Activated CD8-positive, alpha-beta memory T cell treated with anti-CD3 and anti-CD28 coated beads for 4 hours (primary cell): ENCODE results near the gene RBM20.
A peak's percentile ranks its signal among the peaks of the same experiment; 100 is the strongest.

Experiments
- DNase-seq, 2 donors: peaks; one replicate each; pipeline ENCODE4 v3.0.0-alpha.2; 2020; ENCODE audit warnings: low read depth in 2 of 2

RBM20 gene

DNA sequence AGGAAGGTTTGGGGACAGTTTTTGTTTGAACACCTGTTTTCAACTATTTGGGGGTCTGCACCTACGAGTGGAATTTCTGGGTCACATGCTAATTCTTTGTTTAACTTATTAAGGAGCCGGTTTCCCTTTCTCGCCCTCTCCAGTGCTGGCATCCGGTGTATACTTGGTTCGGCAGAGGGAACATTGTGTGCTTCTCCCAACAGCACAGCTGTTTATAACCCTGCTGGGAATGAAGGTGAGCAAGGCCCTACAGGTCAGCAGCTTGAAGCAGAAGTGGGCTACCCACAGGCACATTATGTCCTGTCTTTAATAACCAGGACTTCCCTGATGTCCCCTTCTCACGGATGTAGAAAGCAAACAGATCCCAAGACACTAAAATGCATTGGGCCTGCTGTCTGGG is 140.1 kb downstream of the RBM20 start:
- DNase-seq = no peak

DNA sequence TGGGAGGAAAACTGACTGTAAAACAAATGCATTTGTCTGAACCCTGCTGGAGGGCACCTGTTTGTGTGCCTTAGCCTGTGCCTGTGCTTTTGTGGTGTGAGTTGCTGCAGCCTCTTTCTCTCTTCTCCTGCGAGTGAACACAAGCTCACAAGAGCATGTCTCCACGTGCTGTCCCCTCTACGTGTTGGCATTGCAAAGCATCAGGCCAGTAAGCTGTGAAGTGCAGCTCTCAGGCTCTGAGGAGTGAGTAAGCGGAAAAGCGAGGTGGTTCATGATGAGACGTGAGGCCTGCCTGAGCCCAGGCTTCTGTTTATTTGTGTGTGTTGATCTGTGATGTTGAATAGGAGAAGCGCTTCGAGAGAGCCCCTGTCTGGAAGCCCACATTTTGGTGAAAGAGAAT is 142.0 kb downstream of the RBM20 start:
- DNase-seq = no peak

DNA sequence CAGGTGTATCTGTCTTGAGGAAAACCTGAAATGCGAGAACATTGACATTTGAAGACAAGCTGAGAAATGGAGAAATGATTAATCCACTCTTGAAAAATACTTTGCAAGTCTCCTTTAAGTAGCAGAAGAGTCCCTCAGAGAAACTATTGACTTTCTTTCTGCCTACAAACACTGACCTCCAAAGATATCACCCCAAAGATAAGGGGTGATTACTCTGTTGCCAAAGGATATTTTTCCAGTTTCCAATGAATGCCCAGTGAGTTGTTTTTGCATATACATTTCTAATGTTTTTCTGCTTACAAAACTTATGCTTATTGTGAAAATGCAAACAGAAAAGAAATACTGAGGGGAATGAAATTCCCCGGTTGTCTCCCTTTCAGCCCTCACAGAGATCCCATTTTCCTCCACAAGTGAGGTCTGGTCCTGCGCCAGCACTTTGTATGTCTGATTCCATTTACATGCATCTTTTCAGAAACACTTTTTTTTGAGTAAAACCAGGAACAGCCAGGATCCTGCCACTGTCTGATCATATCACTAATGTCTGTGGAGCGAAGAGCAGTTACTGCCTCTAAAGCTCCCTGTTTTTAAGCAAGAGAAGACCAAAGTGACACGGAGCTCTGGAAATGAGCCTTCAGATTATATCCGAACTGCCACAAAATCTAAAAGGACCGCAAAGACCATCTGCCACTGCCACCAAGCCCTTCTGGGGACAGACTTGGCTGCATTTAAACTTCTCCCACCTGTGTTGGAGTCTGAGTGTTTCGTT is 144.7 kb downstream of the RBM20 start:
- no peak for DNase-seq

DNA sequence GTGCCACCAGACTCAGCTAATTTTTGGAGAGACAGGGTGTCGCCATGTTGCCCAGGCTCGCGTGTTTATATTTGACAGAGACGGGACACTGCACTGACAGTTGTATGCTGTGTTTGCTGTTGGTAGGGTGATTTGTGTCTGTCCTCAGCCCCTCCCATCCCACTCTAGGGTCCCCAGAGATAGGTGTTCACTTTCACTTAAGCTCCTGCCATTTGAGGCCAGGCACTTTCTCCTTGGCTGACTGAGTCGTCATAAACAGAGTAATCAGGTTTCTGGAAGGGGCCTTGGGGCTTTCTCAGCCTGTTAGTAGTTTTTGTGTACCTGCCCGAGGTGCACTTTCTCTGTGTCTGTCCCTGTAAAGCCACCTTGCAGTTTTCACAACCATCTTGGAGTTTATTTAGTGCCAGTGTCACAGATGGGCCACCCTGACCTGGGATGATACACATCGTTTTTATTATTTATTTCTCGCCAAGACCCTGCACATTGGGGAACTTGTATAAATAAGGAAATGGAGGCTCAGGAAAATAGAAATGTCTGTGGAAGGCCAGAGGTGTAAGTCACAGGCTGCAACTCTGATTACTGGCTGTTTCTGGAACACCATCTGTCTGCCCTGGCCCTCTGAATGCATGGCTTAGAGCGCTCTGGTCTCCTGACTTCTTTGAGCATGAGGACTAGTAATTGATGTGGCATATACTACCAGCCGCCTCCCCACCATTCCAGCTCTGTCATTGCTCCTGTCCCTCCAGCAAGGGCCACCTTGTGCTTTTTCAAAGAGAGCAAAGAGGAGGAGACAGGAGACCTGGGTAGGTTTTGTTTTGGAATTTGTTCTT is 145.7 kb downstream of the RBM20 start:
- no peak for DNase-seq

DNA sequence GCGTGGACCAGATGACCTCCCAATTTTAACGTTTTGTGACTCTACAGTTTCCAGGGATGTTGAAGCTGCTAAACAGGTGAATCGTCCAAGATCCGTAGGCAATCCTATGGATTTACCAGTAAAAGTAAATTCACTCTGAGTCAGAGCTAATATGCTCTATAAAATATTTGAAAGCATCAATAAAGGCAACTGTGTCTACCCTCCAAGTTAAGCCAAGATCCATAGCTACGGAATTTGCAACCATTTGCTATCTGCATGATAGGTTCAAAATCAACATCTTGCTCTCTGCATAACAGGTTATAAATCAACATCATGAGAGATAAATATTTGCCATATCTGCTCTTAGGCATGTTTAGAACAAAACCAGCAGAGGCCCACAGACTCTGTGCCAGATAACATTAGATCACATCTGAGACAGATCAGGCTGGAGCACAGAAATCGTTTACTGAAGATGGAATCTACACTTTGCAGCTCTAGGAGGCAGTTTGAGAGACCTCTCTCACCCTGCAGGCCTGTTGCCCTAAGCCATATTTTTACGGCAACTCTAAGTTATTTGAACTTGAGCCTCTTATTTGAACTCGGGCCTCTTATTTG is 146.9 kb downstream of the RBM20 start:
- DNase-seq = no peak

DNA sequence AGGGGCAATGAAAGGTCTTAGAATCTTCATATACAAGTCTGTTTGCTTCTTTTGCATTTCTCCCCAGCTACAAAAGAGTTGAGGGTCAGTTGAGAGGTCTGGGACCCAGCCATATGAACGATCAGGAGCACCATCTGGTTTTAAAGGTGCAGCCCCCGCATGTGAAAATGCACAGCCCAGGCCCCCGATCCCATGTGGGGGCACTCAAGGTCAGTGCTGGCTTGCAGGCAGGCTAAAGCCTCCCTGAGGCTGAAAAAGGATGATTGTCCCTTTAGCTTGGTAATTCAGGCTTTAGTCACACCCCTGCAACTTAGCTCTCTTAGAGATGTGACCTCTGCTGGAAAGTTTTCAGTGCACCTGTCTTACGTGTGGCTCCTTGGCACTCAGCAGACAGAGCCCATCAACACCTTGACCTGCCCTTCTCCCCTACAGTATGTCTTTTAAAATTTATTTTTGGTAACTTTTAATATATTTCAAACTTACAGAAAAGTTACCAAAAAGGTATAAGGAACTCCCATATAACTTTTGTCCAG is 147.5 kb downstream of the RBM20 start:
- DNase-seq = no peak

DNA sequence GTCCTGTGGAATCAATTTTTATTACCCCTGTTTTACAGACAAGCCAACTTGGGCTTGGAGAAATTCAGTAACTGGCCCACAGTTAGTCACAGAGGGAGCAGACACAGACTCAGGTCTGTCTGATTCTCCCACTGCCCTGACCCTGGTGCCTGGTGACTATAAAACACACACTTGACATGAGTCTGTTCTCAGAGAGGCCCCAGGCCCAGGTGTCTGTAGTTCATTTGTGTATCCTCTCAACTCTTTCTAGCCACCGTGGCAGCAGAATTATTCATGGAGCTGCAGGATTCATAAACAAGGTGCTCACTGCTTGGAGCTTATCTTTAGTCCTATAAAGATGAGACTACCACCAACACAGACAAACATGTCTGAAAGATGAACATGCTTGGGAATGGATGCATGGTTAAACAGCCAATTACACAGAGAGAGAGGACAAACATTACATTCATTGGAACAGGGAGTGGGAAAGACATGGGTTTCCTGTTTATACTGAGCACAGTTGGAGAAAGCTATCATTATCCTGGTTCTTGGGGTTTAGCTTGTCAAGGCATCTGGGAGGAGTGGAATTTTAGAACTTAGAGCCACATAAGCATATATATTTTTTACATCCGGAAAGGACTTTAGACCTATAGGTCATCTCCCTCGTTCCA is 148.5 kb downstream of the RBM20 start:
- DNase-seq = no peak

DNA sequence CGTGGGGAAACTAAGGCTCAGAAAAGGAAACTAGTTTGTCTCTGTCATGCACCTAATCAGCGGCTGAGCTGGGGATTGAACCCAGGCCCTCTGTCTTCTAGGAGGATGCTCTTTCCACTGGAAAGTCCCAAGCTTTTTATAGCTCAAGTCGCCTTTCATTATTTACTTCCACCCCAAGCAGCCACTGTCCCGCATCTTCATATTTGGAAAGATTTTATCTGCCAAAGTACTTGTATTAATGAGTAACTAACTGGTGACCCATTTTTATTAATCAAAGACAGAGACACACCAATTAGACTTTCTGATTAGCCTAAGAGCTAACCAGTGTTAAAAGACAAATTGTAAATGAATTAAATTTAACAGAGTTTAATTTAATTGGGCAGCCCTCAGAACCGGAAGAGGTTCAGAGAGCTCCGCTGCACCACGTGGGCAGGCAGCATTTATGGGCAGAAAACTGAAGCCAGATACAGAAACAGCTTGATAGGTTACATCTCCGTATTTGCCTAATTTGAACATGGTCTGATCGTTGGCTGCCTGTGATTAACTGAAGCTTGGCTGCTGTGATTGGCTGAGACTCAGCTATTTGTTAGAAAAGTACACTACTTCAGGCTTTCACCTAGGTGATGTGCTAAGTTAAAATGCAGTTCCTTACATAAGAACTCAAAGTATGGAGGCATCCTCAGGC is 149.1 kb downstream of the RBM20 start:
- no peak for DNase-seq

DNA sequence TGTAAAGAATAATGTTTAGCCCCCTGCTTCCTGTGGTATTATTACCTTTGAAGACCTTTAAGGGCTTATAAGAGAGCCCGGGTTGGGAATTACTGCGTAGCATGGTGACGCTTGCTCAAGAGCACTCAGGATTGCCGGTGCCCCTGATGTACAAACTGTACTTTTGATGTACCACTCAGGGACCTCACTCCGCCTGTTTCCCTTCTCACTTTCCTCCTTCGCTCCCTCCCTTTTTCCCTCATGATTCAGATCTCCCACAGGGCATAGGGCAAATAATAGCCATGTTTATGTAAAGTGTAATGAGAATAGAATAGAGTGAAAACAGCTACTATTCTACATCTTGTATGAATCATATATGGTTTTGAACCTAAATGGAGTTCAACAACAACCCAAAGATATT is 149.8 kb downstream of the RBM20 start:
- no peak for DNase-seq

DNA sequence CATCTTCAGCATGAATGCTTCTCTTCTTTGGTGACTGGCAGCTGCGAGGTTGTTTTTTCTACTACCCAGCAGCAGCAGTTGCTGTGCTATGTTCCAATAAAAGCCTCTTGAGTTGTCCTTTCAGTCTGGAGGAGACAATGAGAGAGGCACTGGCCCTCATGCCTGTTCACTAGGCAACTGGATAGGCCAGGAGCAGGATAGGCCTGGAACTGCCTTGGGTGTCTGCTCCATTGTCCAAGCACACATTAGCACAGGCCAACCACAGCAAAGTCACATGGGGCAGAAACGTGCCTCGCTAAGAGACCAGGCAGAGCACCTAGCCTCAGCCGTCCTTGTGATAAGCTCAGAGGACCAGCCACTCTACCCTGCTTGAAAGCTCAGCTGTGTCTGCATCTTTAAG is 150.7 kb downstream of the RBM20 start:
- DNase-seq = no peak

DNA sequence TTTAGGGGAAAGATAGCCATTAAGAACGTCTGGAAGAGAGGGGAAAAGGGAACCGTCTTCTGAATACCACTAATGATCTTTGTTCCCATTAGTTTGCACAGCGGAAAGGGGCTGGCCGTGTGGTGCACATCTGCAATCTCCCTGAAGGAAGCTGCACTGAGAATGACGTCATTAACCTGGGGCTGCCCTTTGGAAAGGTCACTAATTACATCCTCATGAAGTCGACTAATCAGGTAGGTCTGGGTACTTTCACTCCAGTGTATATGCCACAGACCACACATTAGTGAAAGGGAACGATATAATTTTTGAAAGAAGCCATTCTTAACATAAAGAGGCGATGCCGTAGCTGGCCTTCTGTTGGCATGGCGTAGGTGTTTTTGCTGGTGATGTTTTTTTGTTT is 153.3 kb downstream of the RBM20 start:
- DNase-seq = no peak

DNA sequence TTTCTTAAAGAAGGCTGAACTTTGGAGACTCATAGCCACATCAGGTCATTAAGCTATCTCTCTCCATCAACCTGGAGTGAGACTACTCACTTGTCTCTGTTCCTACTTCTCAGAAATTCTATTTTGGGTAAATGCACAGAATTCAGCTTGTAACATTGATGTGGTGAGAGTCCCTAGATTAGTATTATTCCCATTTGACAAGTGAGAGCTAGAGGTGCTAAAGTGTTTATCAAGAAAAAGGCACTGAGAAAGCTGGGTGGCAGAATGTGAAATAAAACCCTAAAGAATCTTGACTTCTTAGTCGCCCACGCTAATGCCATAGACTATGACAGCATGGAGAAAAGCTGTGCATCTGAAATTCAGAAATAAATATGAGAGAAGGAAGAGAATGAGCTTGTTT is 154.2 kb downstream of the RBM20 start:
- no peak for DNase-seq

DNA sequence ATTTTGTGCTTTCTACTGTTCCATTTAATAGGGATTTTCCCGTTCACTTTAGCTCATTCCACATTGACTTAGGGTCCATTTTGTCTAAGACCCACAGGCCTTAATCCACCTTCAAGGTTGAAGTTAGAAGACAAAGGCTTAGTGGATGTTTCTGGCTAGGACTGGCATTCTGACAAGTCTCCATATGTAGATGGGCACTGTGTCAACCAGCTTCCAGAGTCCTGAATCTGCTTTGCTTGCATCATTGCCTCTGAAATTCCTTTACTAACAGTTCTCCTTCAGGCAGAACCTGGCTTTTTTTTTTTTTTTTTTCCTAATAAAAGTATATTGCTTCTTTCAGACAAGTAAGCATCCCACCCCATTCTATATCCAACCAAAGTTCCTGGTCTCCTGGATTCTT is 158.0 kb downstream of the RBM20 start:
- DNase-seq = no peak

DNA sequence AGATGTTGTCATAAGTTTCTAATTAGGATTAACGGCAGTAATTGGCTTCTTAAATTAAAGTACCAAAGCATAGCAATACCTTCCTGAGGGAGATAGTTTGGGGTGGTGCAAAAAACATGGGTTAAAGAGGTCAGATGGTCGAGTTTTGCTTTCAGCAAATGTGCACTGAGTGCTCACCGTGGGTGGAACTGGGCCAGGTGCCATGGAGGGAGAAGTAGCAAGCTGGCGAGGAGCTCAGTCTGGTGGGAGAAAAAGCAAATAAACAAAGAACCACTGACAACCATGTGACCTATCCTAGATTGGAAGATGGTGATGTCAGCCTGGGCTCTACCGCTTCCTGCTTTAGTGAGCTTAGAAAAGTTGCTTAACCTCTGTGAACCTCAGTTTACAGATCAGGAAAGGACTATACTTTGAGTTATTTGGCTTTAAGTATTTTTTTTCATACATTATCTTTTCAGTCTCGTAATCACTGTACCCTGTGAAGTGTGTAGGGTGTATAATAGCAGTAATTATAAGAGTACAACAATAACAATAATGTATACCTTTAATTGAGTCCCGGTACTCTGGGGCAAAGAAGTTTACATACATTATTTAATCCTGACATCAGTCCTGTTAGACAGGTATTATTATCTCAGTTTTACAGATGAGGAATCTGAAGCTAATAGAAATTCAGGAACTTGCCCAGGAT is 158.6 kb downstream of the RBM20 start:
- DNase-seq = no peak

DNA sequence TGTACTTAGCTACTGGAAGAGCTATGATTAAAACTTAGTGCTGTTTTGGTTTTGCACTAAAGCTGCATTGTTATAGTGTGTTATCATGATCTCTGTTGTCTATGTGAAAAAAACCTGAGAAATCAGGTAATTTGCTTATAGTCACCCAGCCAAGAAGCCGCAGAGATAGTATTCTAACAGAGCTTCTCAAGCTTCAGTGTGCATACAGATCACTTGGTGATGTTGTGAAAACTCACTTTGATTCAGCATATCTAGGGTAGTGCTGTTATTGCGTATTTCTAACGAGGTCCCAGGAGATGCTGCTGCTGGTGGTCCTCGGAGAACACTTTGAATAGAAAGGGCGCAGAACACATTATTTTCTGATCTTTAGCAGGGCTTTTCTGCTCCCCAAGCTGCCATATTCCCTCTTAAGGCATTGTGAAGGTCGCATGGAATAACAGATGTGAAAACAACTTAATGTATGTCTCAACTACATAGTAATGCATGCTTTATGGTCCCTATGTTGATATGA is 159.2 kb downstream of the RBM20 start:
- DNase-seq = no peak

DNA sequence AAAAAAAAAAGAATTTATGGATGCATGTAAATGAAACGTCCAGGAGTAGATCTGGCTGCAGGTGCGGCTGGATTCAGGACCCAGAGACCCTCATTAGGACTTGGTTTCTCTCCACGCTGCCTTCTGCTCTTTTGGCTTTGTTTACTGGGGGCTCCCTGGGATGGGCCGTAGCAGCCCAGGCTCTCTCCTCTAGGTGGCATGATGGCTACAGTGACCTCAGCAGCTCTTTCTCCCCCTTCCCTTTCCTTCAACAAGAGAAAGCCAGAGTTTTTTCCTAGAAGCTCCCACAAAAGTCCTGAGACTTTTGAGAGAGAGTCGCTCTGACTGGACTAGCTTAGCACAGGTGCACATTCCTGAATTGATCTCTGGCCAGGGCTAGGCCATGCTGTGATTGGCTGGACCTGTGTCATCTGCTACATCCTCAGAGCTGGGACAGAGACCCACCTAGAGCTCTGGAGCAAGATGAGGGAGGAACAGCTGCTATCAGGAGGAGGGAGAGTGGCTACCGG is 159.7 kb downstream of the RBM20 start:
- peak in 1 of 2 donors; percentile 13 for DNase-seq

DNA sequence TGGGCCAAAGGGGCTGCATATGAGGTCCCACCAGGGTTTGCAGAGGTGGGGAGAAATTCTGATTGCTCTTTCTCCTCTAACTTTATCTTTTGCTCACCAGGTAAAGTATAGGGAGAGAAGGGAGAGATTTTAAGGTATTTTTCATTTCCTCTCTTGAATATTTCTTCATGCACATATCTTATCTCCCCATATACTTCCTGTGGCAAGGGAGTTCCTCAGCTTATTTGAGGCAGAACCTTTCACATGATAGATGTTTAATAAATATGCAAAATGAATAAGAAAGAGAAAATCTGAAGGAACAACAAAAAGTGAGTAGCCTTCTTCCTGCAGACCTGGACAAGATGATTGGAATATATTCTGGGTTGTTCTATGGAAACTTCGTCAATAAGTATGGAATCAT is 160.2 kb downstream of the RBM20 start:
- no peak for DNase-seq

DNA sequence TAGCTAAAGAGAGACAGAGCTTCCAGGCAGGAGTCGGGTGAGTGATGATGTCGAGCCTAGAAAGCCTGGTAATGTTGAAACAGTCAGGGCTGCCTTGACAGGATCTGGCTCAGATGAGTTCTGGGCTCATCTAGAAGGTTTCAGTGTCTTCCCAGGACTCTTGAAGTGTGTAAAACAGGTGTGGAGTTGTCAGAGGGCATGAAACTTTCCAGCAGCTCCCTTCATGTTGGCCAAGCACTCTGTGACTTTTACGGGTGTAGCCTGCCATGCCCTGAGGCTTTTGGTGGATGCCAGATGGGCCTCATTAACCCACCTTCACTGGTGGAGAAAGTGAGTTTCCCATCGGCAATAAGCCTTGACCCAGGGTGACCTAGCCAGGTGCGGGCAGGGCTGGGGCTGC is 161.2 kb downstream of the RBM20 start:
- DNase-seq = no peak

DNA sequence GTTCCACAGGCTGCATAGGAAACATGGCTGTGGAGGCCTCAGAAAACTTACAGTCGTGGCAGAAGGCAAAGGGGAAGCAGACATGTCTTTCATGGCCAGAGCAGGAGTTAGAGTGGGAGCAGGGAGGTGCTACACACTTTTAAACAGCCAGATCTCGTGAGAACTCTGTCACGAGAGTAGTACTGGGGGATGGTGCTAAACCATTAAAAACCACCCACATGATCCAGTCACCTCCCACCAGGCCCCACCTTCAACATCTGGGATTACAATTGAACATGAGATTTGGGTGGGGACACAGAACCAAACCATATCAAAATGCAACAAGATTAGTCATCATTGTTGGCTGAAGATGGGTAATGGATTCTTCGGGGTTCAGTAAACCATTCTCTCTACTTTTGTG is 162.2 kb downstream of the RBM20 start:
- no peak for DNase-seq

DNA sequence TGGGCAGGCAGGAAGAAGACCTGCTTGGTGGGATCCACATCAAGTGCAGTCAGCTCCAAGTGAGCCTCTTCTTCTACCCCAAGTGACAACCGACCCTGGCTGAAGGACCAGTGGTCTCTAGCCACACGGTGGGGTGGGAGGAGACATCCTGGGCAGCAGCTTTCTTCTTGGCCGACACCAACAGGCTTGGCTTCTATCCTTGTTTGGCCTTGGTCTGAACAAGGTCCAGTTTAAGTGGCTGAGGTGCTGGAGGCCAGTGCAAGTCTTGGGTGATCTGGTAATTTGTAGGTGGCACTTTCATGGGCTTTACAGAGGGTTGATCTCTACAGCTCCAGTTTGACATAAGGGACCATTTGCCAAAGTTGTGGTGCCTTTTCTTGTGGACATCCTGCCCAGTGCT is 164.0 kb downstream of the RBM20 start:
- DNase-seq = no peak

DNA sequence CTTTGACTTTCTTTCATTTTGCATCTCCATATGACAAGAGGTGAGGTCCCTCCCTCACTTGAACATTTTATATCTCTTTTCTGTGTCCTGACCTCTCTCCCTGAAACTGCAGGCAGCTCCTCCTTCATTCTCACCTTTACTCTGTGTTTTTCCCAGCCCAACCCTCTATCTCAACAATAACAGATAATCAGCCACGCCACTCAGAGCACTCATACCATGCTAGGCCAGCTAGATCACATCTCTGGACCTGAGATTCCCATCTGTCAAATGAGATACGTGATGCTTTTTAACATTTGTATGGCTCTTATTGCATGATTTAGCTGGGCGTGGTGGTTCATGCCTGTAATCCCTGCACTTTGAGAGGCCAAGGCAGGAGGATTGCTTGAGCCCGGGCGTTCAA is 164.5 kb downstream of the RBM20 start:
- DNase-seq = no peak
